Cerebellar nuclear complex (tissue), 1 donor: ENCODE results near the gene TMEM52.
"Not testable (repeated sequence)": the region's sequence is repeated elsewhere in the genome, so short reads cannot be mapped to it uniquely, and the experiment has no call there.

Experiments
- DNase-seq, 2 experiments: peaks; one replicate each; lab custom pipeline; 2025; lab: John Stamatoyannopoulos, UW

Gene TMEM52

GRCh38 chr1:1894354-1895059 lies 24.6 kb downstream of the TMEM52 start:
- no peak for DNase-seq

DNA sequence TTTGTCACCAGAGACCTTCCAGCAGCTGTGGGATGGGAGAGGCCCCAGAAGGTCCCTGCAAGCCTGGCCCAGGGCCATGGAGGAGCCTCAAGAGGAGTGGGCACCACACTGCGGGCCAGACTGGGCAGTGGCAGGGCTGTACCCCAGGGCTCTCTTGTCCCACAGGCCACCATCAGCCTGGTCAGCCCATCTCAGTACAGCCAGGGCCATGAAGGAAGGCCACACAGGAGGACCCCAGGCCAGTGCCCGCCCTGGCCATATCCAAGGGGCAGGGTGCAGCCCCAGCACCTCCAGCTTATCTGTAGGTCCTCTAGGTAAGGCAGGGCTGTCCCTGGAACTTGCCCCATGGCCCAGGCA lies 25.1 kb downstream of the TMEM52 start:
- no peak for DNase-seq

DNA sequence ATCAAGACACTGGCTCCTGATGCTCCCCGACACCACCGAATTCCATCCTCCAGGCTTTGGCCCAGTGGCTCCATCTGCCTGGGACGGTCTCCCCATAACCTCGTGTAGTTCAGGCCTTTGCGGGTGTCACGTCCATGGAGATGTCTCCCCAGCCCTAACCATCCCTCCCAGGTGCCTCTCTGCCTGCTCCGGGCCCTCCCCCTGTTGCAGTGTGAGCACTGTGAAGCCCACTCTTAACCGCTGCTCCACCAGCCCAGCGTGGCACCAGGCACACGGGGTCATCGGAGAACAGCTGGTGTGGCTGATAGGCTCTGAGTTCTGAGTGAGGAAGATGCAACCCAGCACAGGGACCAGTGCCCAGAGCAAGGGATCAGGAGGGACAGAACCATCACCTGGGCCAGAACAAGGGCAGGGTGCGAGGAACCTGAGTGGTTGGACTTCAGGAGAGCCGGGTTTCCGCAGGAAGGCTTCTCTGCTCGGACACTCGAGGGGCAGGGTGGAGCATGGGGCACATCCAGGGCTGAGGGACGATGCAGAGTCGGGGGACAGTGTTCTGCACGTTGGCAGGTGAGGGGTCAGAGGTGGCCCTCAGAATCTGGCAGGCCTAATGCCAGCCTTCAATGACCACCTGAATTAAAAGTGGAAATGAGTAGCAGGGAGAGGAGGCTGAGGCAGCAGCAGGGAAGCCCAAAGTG lies 25.6 kb downstream of the TMEM52 start:
- no peak for DNase-seq

- no peak for DNase-seq
These were observed 26.3 kb downstream of the TMEM52 start for GRCh38 chr1:1892763-1893120.

DNA sequence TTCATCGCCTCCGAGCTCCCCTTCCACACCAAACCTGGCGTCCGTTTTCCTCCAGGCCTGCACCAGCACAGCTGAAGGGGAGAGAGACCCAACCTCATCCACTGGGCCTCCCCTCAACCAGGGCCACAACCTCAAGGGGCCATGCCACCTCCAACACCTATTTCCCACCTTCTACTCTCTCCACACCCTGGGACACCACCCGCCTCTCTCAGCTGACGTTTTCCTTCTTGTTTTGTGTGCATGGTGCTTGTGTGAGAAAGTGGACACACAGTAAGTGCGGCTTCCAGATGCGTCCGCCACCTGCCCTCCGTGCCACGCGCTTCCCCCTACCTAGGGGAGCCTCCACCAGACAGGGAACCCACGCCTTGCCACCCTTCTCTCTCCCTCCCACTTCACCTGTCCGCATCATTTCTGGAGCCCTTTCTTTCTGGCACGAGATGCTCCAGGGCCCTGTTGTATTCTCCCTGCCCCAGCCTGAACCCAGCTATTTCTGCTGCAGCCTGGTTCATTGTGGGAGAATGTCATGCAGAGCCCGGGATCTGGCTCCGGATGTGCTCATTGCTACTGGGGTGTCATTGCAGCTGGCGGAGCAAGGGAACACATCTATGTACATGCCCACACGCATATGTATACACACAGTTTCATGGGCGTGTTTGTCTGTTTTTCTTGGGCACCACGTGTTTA lies 26.9 kb downstream of the TMEM52 start:
- no peak for DNase-seq

GRCh38 chr1:1891349-1892078 lies 27.6 kb downstream of the TMEM52 start:
- DNase-seq: no peak

DNA sequence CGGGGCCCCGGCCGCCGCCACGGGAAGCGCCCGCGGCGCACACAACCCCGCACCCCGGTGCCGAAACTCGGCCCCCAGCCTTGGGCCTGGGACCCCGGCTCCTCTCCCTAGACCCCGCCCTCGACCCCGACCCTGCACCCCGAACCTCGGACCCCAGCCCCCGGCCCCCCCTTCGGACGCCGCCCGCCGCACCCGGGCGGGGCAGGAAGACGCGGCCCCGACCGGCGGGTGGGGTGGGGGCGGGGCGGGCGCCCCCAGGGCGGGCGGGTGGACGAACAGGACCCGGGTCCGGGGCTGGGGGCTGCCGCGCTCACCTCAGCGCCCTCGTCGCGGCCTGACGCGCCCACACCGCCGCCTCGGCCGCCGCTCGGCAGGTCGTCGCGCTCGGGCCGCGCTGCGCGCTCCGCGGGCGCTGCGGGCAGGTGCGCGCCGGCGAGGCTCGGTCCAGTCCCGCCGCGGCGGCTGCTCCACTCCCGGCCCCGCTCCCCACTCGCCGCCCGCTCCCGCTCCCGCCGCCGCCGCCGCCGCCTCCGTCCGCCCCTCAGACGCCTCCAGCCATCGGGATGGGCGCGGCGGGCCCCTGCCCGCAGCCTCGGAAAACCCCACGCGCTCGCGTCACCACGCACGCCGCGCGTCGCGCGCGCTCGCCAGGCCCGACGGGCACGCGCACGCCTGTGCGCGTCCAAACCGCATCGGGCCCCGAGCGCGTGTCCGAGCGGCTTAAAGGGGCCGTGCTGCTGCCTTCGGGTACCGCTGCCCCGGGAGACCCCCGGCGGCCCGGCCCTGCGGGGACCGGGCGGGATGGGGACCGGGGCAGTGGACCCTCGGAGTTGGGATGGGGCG lies 28.4 kb downstream of the TMEM52 start, which contains the start of gene GNB1:
GNB1 (minus strand) TSS at position 582 of the 843 bp plus-strand sequence. CDS start 65,634 bp downstream, outside the sequence.
- DNase-seq: peak in 1 of 2 experiments; percentile 34

DNA sequence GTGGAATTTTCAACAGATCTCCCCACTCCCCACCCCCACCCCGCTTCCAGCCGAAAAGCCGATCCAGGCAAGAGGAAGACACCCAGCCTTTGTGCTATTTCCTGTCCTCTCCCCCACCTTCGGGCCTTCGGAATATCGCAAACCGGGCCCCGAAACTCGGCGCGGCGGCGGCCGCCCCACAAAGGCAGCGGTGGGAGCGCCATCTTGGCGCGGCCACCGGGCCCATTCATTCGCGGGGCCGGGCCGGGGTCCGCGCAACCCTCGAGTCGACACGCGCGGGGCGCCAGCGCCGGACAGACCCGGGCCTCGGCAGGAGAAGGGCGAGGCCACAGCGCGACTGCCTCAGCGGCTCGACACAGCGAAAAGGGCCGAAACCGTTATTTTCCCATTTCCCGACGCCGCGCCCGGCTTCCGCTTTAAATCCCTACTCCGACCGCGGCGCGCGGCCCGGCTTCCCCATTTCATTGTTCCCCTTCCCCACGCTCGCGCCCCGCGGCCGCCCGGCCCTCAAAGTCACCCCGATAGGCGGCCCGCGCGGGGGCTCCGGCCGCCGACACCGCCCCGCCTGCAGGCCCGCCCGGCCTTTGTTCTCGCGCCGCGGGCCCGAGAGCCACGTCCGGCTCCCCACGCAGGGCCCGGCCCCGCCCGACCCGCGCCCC lies 29.1 kb downstream of the TMEM52 start:
- no peak for DNase-seq

DNA sequence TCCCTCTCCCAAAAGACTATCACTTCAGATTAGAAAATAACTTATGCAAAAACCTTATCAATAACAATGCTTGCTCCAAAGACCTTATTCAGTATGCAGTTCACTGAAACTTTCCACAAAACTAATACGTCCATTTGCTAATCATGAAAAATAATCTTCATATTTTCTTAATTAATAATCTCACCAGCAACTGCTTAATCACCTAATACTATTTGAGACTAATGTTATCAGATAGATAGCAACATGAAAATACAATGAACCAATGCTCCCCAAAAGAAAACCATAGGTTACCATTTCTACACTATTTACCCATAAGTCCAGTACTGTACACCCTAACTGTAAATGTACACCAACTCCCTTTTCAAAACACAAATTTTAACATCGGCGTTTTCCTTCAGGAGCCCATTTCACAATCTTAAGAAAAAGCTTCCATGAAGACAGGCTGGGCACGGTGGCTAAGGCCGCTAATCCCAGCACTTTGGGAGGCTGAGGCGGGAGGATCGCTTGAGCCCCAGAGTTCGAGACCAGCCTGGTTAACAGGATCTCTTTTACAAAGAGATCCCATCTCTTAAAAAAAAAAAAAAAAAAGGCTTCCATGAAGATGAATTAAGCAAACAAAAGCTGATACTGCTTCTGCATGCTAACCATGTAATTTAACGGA lies 29.9 kb downstream of the TMEM52 start:
- DNase-seq: no peak

DNA sequence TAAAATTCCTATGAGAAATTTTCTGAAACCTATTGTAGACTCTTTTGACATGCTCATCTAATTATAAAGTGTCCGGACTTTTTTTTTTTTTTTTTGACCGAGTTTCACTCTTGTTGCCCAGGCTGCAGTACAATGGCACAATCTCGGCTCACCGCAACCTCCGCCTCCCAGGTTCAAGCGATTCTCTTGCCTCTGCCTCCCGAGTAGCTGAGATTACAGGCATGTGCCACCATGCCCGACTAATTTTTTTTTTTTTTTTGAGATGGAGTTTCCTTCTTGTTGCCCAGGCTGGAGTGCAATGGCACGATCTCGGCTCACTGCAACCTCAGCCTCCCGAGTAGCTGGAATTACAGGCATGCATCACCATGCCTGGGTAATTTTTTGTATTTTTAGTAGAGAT lies 35.2 kb downstream of the TMEM52 start:
- not testable (repeated sequence) for DNase-seq

- DNase-seq: no peak
These were observed 35.8 kb downstream of the TMEM52 start for GRCh38 chr1:1883092-1883873.

DNA sequence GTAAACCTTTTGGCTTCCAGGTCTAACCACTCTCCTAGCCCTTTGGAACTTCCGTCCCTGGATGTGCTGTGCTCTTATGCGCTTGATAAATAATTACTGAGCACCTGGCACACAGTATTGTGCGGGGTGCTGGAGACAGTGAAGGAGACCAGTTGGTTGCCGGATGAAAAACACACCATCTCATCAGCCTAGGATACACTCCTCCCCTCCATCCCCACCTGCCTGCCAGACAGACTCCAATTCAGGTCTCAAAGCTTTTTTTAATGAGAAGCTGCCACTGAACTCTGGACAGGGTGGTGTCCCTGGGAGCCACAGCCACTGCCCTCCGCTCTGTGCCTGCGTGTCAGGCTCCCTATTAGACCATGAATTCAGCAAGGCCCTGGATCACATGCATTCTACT lies 37.4 kb downstream of the TMEM52 start:
- no peak for DNase-seq

DNA sequence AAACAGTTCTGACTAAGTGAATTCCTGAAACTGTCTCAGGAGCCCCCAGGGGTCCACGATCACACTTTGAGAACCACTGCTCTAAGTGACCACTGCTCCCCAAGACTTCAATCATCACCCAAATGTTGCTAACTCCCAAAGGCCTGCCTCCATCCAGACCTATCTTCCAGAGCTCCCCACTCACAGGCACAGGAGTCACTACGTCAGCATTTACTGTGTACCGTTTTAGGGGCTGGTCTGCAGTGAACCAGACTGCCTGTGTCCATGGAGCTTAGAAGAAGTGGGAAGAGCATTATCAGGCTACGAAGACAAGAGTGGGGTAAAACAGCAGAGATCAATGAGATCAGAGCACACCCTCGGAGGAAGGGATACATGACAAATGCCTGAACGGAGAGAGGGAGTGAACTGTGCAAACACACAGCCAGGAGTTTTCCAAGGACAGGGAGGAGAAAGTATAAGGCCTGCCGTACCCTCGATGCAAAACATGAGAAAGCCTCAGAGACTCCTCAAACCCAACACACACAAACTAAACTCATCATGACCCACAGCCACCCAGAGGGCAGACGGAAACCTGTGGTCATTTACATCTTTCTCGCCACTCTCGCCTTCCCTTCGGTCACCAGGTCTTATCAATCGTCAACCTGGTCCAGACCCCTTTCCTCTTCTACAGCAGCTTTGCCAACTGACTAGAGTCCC lies 38.3 kb downstream of the TMEM52 start:
- DNase-seq: no peak

DNA sequence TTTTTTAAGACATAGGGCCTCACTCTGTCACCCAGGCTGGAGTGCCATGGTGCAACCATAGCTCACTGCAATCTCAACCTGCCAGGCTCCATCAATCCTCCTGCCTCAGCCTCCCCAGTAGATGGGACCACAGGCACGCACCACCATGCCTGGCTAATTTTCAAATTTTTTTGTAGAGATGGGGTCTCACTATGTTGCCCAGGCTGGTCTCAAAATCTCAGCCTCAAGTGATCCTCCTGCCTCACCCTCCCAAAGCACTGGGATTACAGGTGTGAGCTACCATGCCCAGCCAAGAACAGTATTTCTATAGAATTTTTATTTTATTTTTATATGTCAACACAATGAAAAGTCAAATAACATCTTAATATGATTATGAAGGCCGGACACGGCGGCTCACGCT lies 39.1 kb downstream of the TMEM52 start:
- DNase-seq: no peak

- DNase-seq: no peak
These were observed 41.1 kb downstream of the TMEM52 start for GRCh38 chr1:1877865-1878436.

DNA sequence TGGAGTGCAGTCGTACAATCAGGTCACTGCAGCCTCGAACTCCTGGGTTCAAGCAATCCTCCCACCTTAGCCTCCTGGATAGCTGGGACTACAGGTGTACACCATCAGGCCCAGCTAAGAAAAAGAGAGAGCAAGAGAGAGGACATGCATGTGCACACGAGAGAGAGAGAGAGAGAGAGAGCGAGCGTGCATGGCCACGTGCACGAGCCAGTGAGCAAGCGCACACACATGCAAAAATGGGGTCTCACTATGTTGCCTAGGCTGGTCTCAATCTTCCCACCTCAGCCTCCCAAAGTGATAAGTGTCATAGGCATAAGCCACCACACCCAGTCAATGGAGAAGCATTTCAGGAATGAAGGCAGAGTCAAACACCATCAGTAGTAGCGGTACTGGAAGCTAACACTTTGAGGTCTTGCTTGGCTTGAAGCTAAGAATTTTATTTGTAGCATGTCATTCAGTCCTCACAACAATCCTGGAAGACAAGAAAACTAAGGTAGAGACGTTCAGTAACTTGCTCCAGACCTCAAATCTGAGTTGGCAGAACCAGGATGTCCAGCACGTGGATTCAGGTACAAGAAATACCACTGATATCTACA lies 42.6 kb downstream of the TMEM52 start:
- no peak for DNase-seq

DNA sequence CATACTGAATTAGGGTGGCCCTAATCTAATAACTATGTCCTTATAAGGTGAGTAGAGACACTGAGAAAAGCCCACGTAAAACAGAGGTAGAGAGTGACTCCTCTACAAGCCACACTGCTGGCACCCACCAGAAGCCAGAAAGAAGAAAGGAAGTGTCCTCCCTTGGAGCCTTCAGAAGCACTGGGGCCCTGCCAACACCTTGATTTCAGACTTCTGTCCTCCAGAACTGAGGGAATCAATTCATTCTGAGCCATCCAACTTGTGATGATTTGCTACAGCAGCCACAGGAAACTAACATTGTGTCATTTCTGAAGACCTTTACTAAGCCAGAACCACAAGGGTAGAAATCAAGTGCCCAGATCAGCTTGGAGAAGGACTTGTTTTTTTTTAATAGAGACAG lies 43.1 kb downstream of the TMEM52 start:
- no peak for DNase-seq

DNA sequence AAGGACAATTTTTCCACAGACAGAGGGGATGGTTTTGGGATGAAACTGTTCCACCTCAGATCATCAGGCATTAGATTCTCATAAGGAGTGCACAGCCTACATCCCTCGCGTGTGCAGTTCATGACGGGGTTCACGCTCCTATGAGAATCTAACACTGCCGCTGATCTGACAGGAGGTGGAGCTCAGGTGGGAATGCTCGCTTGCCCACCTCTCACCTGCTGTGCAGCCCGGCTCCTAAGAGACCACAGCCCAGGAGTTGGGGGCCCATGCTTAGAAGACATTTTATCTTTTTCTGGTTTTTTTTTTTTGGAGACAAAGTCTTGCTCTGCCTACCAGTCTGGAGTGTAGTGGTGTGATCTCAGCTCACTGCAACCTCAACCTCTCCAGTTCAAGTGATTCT lies 44.2 kb downstream of the TMEM52 start:
- no peak for DNase-seq
